OCI-LY3 (cell line): ENCODE data around the gene STAT4.

Experiments
- H2AFZ ChIP-seq: fragments of 200-600, 300-600 bp; shearing (Covaris generic); 2 replicates; pipeline ENCODE4 v1.6.0; 2014; ENCODE audit warnings: antibody characterized with exemption, low read depth, low read length
- H3K27ac ChIP-seq: fragments of 200-600, 300-600 bp; sonication (generic); 2 replicates; pipeline ENCODE4 v1.5.1; 2014; ENCODE audit warnings: mild to moderate bottlenecking, low read length, moderate library complexity, mixed read lengths
- H3K27me3 ChIP-seq: fragments of 200-600, 300-600 bp; sonication (generic); 2 replicates; pipeline ENCODE4 v1.6.1; 2014; ENCODE audit warnings: low read depth, low read length, mixed read lengths
- H3K36me3 ChIP-seq: fragments of 200-600, 300-600 bp; sonication (generic); replicated peaks from 2 replicates; pipeline ENCODE3; 2014; ENCODE audit warnings: low read depth, low read length, mixed read lengths
- H3K4me1 ChIP-seq: fragments of 300-600, 200-600 bp; sonication (generic); 2 replicates; pipeline ENCODE4 v1.6.1; 2014; ENCODE audit warnings: low read length, mixed read lengths
- H3K4me2 ChIP-seq: fragments of 200-600, 300-600 bp; sonication (generic); 2 replicates; pipeline ENCODE4 v1.6.1; 2014; ENCODE audit warnings: low read length, mixed read lengths
- H3K4me3 ChIP-seq: fragments of 300-600, 200-600 bp; sonication (generic); 2 replicates; pipeline ENCODE4 v1.5.1; 2014; ENCODE audit warnings: antibody characterized with exemption, mild to moderate bottlenecking, low read length, moderate library complexity
- H3K79me2 ChIP-seq: fragments of 300-600, 200-600 bp; shearing (Covaris generic); 2 replicates; pipeline ENCODE4 v1.6.1; 2014; ENCODE audit warnings: mild to moderate bottlenecking, low read length, mixed read lengths
- H3K9ac ChIP-seq: fragments of 300-600, 200-600 bp; shearing (Covaris generic); 2 replicates; pipeline ENCODE4 v1.6.0; 2014; ENCODE audit warnings: mild to moderate bottlenecking, low read length, moderate library complexity
- H3K9me3 ChIP-seq: fragments of 200-600, 300-600 bp; shearing (Covaris generic); 2 replicates; pipeline ENCODE4 v1.6.1; 2014; ENCODE audit warnings: low read length, mixed read lengths; ENCODE audit not compliant: insufficient read depth
- H4K20me1 ChIP-seq: fragments of 200-600, 300-600 bp; sonication (generic); 2 replicates; pipeline ENCODE4 v1.6.1; 2016; ENCODE audit warnings: low read length, mixed read lengths; ENCODE audit not compliant: insufficient read depth
- EZH2phosphoT487 ChIP-seq: fragments of 200-600 bp; shearing (Covaris generic); IDR thresholded peaks from 2 replicates; pipeline ENCODE4 v1.6.1; 2018; ENCODE audit warnings: antibody characterized with exemption, mixed run types, low read depth
- TF ChIP-seq, protein P1 (sequence below): fragments of 200-600, 300-600 bp; sonication (generic); IDR thresholded peaks from 2 replicates; pipeline ENCODE4 v1.5.1; 2014; ENCODE audit warnings: antibody characterized with exemption, low read length, low read depth

The STAT4 gene

DNA sequence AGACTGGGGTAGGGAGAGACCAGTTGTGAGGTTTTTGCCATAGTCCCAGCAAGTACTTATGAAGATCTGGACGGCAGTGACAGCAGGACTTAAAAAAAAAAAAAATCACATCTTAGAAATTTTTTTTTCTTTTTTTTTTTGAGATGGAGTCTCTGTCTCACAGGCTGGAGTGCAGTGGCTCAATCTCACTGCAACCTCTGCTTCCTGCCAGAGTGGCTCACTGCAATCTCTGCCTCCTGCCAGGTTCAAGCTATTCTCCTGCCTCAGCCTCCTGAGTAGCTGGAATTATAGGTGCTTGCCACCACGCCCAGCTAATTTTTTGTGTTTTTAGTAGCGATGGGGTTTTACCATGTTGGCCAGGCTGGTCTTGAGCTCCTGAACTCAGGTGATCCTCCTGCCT lies 22.4 kb upstream of the STAT4 start:
- peaks cover 16% of the 10 kb centered on the region for H3K27me3 ChIP-seq
- no peak for TF ChIP-seq EZH2phosphoT487
- TF ChIP-seq, protein P1, sequence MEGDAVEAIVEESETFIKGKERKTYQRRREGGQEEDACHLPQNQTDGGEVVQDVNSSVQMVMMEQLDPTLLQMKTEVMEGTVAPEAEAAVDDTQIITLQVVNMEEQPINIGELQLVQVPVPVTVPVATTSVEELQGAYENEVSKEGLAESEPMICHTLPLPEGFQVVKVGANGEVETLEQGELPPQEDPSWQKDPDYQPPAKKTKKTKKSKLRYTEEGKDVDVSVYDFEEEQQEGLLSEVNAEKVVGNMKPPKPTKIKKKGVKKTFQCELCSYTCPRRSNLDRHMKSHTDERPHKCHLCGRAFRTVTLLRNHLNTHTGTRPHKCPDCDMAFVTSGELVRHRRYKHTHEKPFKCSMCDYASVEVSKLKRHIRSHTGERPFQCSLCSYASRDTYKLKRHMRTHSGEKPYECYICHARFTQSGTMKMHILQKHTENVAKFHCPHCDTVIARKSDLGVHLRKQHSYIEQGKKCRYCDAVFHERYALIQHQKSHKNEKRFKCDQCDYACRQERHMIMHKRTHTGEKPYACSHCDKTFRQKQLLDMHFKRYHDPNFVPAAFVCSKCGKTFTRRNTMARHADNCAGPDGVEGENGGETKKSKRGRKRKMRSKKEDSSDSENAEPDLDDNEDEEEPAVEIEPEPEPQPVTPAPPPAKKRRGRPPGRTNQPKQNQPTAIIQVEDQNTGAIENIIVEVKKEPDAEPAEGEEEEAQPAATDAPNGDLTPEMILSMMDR, result no peak
- H3K4me2 ChIP-seq, result no peak overlapping the region
- no peak overlapping the region for H3K4me3 ChIP-seq
- H3K4me1 ChIP-seq, result peaks cover 14% of the 10 kb centered on the region
- H4K20me1 ChIP-seq, result no peaks in the 10 kb centered on the region
- H3K9ac ChIP-seq, result no peak overlapping the region
- H3K36me3 ChIP-seq, result no peaks in the 10 kb centered on the region
- no peak overlapping the region for H3K27ac ChIP-seq
- no peak overlapping the region for H2AFZ ChIP-seq
- no peaks in the 10 kb centered on the region for H3K9me3 ChIP-seq
- H3K79me2 ChIP-seq, result no peaks in the 10 kb centered on the region

DNA sequence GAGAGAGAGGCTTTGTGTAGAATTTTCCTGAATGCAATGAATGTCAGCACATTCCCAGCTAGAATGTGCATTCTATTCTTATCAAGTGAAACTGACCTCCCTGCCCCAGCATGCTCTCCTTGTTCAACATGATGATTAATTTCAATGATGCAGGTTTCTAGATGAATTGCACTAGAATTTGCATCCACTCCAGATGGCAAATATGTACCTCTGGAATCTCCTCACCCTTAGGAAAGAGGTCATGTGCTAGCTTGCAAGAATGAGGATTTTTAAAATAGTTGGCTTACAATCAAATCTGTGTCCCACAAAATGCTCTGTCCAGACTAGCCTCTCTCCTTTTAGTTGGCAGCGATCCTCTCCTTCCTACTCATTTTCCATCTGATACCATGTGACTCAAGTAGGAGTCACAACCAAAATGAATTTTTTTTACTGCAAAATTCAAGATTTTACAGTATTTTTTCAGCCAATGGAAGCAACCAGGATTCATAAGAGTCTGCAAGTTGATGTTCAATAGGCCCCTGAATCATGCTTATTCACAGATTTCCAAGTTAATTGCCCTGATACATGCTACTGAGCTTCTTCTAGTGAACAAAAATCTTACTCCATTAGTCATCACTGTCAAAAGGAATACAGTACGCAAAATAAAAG lies 21.0 kb upstream of the STAT4 start:
- no peak overlapping the region for H3K4me3 ChIP-seq
- peaks cover 14% of the 10 kb centered on the region for H3K4me1 ChIP-seq
- no peak overlapping the region for H3K4me2 ChIP-seq
- H3K36me3 ChIP-seq, result no peaks in the 10 kb centered on the region
- TF ChIP-seq, protein P1, result no peak
- TF ChIP-seq EZH2phosphoT487, result no peak
- H3K79me2 ChIP-seq, result no peaks in the 10 kb centered on the region
- no peaks in the 10 kb centered on the region for H3K9me3 ChIP-seq
- H3K27me3 ChIP-seq, result peaks cover 16% of the 10 kb centered on the region
- no peaks in the 10 kb centered on the region for H4K20me1 ChIP-seq
- H3K9ac ChIP-seq, result no peak overlapping the region
- H3K27ac ChIP-seq, result no peak overlapping the region
- no peak overlapping the region for H2AFZ ChIP-seq

DNA sequence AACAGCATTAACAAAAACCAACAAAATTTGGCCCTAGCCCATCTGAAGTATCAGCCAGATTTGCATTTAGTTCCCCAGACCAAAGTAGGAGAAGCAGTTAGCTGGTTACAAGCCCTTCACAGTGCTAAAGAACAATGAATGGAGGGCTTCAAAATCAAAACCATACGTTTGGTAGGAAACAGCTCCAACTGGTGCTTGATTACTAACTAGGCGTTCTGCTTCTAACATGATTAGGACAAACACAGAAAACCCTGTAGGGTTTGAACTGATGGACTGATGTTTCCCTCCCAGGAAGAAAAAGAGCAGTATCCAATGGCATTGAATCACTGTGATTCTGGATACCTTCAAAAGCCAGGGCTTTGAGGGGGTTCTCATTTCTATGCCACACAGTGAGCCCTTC lies 20.5 kb upstream of the STAT4 start:
- H3K4me2 ChIP-seq, result no peak overlapping the region
- peaks cover 19% of the 10 kb centered on the region for H3K27me3 ChIP-seq
- H3K4me3 ChIP-seq, result no peak overlapping the region

DNA sequence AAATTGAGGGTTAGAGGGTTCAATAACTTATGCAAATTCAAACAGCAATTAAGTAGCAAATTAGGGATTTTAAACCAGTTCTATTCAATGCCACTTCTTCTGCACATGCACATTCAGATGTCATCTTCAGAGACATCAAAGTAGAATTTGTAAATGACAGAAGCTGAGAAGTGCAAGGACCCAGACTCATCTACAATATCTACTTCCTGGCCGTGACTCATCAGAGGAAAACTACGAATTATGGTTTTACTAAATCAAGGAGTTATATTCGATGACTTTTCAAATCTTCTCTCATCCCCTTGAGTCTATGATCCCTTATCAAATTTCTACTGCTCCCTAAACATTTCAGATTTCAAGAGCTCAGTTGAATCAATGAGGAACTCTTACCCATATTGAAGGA lies 20.0 kb upstream of the STAT4 start:
- Histone ChIP-seq H3K4me2 (no peak overlapping the region), H3K36me3 (no peaks in the 10 kb centered on the region), H3K9ac (no peak overlapping the region), H2AFZ (no peak overlapping the region), H3K4me1 (peaks cover 4% of the 10 kb centered on the region), H3K4me3 (no peak overlapping the region), H4K20me1 (no peaks in the 10 kb centered on the region), H3K9me3 (no peaks in the 10 kb centered on the region), H3K79me2 (no peaks in the 10 kb centered on the region), H3K27ac (no peak overlapping the region), H3K27me3 (peaks cover 19% of the 10 kb centered on the region)
- TF ChIP-seq, protein P1, result no peak
- TF ChIP-seq EZH2phosphoT487, result no peak

More for the DNA sequence above, 20.5 kb upstream of the STAT4 start:
- H3K79me2 ChIP-seq, result no peaks in the 10 kb centered on the region
- no peak overlapping the region for H3K27ac ChIP-seq
- no peaks in the 10 kb centered on the region for H3K9me3 ChIP-seq
- no peaks in the 10 kb centered on the region for H4K20me1 ChIP-seq
- H2AFZ ChIP-seq, result no peak overlapping the region
- peaks cover 10% of the 10 kb centered on the region for H3K4me1 ChIP-seq
- H3K36me3 ChIP-seq, result no peaks in the 10 kb centered on the region
- TF ChIP-seq, protein P1, result no peak
- TF ChIP-seq EZH2phosphoT487, result no peak
- H3K9ac ChIP-seq, result no peak overlapping the region
